NK-92 (cell line): ENCODE results near the gene TSPO.
"Not testable (repeated sequence)": the region's sequence is repeated elsewhere in the genome, so short reads cannot be mapped to it uniquely, and the experiment has no call there.

ENCODE experiments used
- DNase-seq: peaks from one replicate; lab custom pipeline; 2025; ENCODE audit not compliant: unreplicated experiment; lab: John Stamatoyannopoulos, UW

TSPO gene

GRCh38 chr22:43129426-43130425, 21.6 kb upstream of the TSPO start:
- DNase-seq = no peak

DNA sequence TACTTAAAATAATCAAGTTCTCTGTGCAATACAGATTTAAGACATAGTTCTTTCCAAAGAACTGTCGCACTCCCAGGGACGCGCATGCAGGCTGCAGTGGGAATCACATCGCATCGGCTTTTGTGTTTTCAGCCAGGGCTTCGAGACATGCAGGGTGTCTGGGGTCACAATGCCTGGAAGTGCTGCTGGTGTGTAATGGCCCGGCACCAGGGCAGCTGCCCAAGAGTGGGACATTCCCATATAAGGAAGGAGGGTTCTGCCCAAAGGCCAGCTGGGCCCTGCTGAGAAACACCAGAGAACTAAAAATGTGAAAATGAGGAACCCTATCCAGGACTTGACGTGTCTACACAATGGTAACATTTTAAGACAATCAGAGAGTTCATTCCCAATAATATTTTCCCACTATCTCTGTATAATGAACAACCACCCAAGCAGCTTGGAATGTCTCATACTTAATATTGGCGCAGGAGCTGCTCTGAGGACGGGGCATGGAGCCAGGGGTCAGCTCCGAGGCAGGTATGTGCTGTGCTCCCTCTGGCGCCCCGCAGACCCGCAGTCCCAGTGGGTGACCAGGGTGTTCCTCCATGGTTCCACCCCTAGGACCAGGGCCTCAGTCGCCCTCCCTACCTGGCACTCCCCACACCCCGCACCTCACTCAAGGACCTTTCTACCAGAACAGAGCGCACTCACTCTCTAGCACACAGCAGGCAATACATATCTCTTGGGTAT, 19.4 kb upstream of the TSPO start:
- no peak for DNase-seq

DNA sequence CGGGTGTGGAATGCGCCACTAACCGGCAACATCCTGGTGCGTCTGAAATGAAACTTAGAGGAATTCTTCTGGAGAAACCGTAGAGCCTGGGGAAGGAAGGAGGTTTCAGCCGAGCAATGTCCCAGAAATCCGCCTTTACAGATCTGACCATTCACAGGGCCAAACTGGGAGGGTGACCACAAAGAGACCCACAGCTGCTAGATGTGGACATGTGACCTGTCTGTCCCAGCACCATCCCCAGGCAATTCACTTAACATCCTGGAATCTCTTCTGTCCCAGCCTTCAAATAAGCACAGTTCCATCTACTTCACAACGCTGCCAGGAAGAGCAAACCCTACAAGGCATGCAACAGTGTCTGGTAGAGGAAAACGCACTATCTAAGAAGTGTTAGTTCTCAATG, 18.0 kb upstream of the TSPO start:
- DNase-seq = no peak

- no peak for DNase-seq
Observed at GRCh38 chr22:43134553-43134952, 16.8 kb upstream of the TSPO start.

DNA sequence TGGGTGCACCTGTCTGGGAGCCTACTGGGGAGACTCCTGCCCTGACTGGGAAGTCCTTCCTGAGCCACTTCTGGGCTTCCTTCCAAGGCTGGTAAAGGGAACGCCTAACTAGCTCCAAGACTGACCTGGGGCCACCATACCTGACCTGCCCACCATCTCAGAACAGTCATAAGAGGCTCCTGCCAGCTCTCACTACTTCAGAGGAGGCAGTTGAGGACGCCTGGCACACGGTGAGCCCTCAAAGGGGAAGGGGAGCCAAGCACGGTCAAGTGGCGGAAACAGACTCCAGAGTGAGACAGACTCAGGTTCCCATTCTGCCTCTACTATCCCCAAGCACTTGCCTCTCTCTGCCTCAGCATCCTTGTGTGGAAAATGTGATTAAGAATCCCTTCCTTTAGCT, 15.8 kb upstream of the TSPO start:
- no peak for DNase-seq

DNA sequence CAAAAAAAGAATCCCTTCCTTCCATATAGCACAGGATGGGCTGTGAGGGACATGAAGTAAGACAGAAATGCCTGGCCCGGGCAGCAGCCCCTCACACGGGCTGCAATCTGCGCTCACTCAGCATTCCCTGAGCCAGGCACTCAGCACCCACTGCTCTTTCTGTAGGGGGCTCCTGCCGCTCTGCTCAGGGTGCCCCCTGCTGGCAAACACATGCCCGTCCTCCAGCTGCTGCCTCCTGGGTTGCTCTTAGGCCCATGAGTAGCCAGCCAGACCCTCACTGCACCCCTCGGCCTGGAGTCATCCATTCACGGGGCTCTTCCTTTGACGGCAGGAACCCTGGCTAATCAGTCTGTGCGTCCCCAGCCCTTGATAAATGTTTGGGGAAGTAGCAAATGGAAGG, 15.1 kb upstream of the TSPO start:
- no peak for DNase-seq

DNA sequence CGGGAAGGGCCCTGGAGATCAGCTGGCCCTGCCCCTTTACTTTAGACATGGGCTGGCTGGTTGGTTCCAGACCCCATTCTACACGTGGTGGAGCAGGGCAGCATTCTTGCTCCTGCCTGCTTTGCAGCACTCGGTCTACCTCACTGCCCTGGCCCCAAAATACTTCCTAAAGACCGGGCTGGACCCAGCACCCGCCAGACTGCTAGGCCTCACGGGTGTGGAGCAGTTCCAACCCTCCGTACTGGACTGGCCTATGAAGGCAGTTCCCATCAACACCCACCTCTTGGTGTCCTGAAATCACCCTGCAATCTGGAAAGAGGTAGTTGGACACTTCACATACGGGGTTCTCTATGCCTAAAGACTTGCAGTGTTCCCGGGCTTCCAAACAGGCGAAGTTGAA, 14.6 kb upstream of the TSPO start:
- no peak for DNase-seq

DNA sequence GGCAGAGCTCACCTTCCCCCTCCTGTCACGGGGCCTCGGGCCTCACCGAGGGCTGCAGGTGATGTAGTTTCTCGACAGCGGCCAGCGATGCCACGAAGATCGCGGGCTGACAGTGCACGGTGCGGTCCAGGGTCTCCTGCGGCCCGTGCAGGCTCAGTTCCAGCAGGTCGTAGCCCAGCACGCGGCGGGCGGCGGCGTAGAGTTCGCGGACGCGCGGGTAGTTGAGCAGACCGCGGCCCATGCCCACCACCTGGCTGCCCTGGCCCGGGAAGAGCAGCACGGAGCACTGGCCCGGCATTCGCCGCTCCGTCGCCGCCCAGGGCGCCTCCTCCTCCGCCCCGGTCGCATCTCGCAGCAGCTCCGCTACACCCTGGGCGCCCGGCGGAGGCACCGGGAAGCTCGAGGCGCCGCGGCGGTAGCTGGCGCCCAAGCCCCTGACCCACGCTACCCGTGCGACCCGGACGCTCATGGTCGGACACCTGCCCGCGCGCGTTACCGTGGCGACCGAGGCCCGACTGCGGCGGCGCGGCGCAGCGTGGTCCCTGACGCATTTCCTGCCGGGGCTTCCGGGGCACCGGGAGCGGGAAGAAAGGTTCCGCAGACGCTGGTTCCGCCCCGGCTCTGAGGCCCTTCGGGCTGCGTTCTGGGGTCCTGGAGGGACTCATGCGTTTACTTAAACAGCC, 8.3 kb upstream of the TSPO start, which contains the start of gene MCAT:
TSS of gene MCAT (minus strand) at position 519 of the 683 bp plus-strand sequence. CDS start at position 469, 50 bp downstream.
- no peak for DNase-seq

DNA sequence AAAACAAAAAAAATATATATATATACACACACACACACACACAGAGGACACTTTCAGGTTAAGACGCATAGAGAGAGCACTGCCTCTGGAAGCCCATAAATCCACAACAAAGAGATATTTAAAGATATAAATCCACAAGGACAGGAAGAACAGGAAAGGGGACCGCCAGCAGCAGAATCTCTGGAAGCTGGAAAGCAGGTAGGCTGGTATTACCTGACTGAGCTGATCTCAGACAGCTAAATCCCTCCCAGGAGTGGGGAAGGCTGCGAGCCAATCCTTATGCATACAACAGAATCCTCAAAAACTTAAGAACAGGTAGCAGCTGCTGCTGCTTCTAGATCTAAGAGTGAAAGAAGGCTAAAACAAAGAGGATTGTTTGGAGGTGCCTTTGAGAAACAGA, 6.4 kb upstream of the TSPO start:
- DNase-seq = no peak

DNA sequence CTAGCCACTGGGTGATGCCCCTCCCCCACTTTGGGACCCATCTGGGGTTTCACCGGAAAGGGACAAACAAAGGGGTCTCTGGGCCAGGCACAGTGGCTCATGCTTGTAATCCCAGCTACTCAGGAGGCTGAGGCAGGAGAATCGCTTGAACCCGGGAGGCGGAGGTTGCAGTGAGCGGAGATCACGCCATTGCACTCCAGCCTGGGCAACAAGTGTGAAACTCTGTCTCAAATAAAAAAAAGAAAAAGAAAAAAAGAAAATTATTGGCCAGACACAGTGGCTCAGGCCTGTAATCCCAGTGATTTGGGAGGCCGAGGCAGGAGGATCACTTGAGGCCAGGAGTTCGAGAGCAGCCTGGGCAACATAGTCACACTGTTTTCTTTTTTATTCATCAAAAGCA, 6.0 kb upstream of the TSPO start:
- not testable (repeated sequence) for DNase-seq

GRCh38 chr22:43146332-43146731, 5.0 kb upstream of the TSPO start:
- DNase-seq = not testable (repeated sequence)

DNA sequence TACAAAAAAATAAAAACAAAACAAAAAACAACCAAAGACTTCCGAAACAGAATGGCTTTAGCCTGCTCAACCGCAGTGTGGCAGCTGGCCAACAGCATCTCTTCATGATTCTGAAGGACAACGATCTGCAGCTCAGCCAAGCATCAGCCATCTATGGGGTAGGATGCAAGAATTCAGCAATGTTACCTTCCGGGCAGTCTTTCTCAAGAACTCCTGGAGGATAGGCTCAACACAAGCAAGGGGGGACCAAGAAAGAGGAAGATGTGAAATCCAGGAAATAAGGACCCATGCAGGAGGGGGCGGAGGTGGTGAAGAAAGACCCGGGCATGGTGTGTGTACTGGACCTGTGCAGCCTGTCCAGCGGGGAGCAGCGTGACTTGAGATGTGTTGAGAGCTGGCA, 3.5 kb upstream of the TSPO start:
- DNase-seq = no peak

DNA sequence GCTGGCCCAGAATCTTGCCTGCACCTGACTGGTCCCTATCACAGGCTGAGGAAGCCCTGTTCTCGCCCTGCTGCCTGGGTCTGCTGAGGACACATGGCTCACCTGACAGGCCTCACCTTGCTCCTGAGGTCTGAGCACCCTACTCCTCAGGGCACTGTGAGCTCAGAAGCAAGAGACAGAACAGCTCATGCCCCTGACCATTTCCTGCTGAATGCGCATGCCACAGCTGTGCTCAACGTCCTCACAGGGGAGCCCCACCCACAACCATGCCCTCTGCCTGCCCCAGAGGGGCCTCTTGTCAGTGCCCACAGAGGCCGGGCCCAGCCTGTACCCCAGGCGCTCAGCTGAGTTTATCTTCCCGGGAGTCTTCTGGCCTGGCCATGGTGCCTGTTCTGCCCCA, 2.8 kb upstream of the TSPO start:
- no peak for DNase-seq

GRCh38 chr22:43150731-43151206, 590 bp upstream of the TSPO start:
- no peak for DNase-seq

DNA sequence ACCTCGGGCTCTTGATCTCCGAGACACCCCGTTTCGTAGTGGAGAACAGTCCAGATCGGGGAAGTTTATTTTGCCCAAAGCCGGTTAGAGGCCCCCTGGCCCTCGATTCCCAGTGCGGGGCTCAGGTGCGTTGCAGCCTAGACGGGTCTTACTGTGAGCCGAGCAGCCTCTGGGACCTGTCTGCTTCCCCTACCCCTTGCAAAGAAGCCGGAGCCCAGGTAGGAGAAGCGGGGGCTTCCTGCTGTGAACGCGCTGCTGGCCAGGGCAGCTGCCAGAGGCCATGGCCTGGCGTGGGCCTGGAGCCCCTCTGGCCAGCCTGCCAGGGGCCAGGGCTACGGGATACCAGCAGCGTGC, 621 bp downstream of the TSPO start:
- DNase-seq = no peak

GRCh38 chr22:43152357-43153071, 1.2 kb downstream of the TSPO start:
- DNase-seq = no peak

GRCh38 chr22:43153899-43154298, 2.5 kb downstream of the TSPO start:
- no peak for DNase-seq

DNA sequence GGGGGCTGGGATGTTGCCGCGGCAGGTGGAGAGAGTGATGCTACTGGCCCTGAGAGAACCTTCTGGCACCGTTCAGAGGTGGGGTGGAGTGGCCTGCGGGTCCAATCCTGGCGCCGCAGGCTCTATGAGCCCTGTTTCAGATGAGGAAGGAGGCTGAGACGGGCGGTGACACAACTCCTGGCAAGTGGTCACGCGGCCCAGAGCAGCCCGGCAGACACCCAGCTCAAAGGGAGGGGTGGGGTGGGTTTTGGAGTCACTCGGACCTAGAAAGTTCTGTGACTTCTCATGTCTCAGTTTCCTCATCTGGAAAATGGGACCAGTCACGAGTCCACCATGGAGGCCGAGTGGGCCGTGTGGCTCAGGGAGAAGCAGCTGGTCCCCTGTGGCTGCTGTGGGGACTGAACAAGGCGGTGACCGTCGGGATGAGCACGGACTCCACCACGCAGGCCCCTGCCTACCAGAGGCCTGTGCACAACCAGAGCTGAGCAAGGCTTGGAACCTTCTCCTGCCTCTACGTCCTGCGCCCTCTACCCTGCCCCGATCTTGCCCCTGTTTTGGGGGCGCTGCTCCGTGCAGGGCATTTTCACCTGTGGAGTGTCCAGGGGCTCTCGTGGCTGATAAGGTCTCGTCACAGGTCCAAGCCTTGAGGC, 3.7 kb downstream of the TSPO start:
- DNase-seq = no peak

GRCh38 chr22:43155789-43156188, 4.4 kb downstream of the TSPO start:
- no peak for DNase-seq

DNA sequence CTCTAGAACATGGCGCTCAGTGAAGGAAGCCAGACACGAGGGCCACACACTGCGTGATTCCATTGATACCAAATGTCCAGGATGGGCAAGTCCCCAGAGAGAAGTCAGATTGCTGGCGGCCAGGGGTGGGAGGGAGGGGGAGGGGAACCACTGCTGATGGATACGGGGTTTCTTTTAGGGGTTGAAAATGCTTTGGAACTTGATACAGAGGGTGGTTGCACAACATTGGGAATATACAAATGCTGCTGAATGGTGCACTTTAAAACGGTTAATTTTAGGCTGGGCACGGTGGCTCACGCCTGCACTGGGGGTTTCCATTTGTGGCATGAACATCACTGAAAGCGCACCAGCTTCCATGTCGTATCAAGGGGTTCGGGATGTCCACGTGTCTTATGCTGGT, 5.1 kb downstream of the TSPO start:
- DNase-seq = no peak
